Liver (tissue), 9 donors: ENCODE results near the gene SYS1. TPM values are rescaled to one million over a fixed set of nuclear protein-coding genes. Genes with fewer than 3 reads are reported as not detected.

Source experiments
- DNase-seq: peaks from one replicate; pipeline ENCODE4 v3.0.0-alpha.2; 2017; ENCODE audit warnings: low spot score
- H3K27ac ChIP-seq, 2 donors: one replicate each; pipeline ENCODE4 v1.7.0; 2013; ENCODE audit warnings: inconsistent platforms in 2 of 2, low read length in 2 of 2, control low read depth in 1 of 2, low read depth in 1 of 2, mild to moderate bottlenecking in 1 of 2
- H3K27me3 ChIP-seq, 4 donors: one replicate each; pipeline versions ENCODE4 v1.6.1 to v1.7.0; 2013; ENCODE audit warnings: low read length in 3 of 4, inconsistent platforms in 1 of 4, mild to moderate bottlenecking in 1 of 4, moderate library complexity in 1 of 4; ENCODE audit not compliant: control insufficient read depth in 4 of 4, insufficient read depth in 4 of 4
- H3K36me3 ChIP-seq, 4 donors: one replicate each; pipeline versions ENCODE4 v1.6.1 to v1.7.0; 2013; ENCODE audit warnings: low read length in 3 of 4, mild to moderate bottlenecking in 3 of 4, low read depth in 1 of 4, moderate library complexity in 1 of 4; ENCODE audit not compliant: control insufficient read depth in 4 of 4, insufficient read depth in 3 of 4
- H3K4me1 ChIP-seq, 4 donors: one replicate each; pipeline versions ENCODE4 v1.6.1 to v1.7.0; 2013; ENCODE audit warnings: low read length in 3 of 4, mild to moderate bottlenecking in 3 of 4, moderate library complexity in 1 of 4; ENCODE audit not compliant: control insufficient read depth in 4 of 4, insufficient read depth in 4 of 4
- H3K4me3 ChIP-seq, 3 donors: one replicate each; pipeline versions ENCODE4 v1.6.1 to v1.7.0; 2013; ENCODE audit warnings: low read length in 3 of 3, control low read depth in 1 of 3, low read depth in 1 of 3, mild to moderate bottlenecking in 1 of 3
- H3K9ac ChIP-seq, 2 donors: one replicate each; pipeline ENCODE4 v1.7.0; 2013; ENCODE audit warnings: low read length in 2 of 2, mild to moderate bottlenecking in 2 of 2, moderate library complexity in 2 of 2, control low read depth in 1 of 2, low read depth in 1 of 2
- H3K9me3 ChIP-seq, 4 donors: one replicate each; pipeline versions ENCODE4 v1.6.1 to v1.7.0; 2013; ENCODE audit warnings: low read length in 3 of 4; ENCODE audit not compliant: control insufficient read depth in 4 of 4
- EGR1 ChIP-seq, 2 donors: IDR thresholded peaks; 2 replicates each; pipeline ENCODE4 v1.6.1; 2016 to 2018; ENCODE audit warnings: antibody characterized with exemption in 2 of 2, low read depth in 2 of 2
- FOXA1 ChIP-seq: IDR thresholded peaks from 2 replicates; pipeline ENCODE4 v1.6.1; 2016; ENCODE audit warnings: antibody characterized with exemption
- FOXA2 ChIP-seq: IDR thresholded peaks from 2 replicates; pipeline ENCODE4 v1.6.1; 2016; ENCODE audit warnings: antibody characterized with exemption
- GABPA ChIP-seq, 2 donors: IDR thresholded peaks in 1 of 2; conservative IDR thresholded peaks in 1 of 2; 2 replicates each; pipeline ENCODE4 v1.6.1; 2016; ENCODE audit warnings: antibody characterized with exemption in 2 of 2, mild to moderate bottlenecking in 1 of 2, moderate library complexity in 1 of 2
- HNF4A ChIP-seq, 2 donors: conservative IDR thresholded peaks; 2 replicates each; pipeline ENCODE4 v1.6.1; 2016; ENCODE audit warnings: antibody characterized with exemption in 2 of 2, mild to moderate bottlenecking in 2 of 2
- HNF4G ChIP-seq: IDR thresholded peaks from 2 replicates; pipeline ENCODE4 v1.6.1; 2016; ENCODE audit warnings: antibody characterized with exemption
- JUND ChIP-seq, 2 donors: IDR thresholded peaks; 2 replicates each; pipeline ENCODE4 v1.6.1; 2016; ENCODE audit warnings: antibody characterized with exemption in 2 of 2
- MAX ChIP-seq: IDR thresholded peaks from 2 replicates; pipeline ENCODE4 v1.6.1; 2016; ENCODE audit warnings: antibody characterized with exemption
- NR2F2 ChIP-seq: IDR thresholded peaks from 2 replicates; pipeline ENCODE4 v1.6.1; 2016; ENCODE audit warnings: antibody characterized with exemption
- RAD21 ChIP-seq, 2 donors: IDR thresholded peaks; 2 replicates each; pipeline ENCODE4 v1.6.1; 2016; ENCODE audit warnings: antibody characterized with exemption in 2 of 2, mild to moderate bottlenecking in 2 of 2
- REST ChIP-seq: IDR thresholded peaks from 2 replicates; pipeline ENCODE4 v1.6.1; 2016; ENCODE audit warnings: antibody characterized with exemption, mild to moderate bottlenecking
- RXRA ChIP-seq, 2 donors: IDR thresholded peaks; 2 replicates each; pipeline ENCODE4 v1.6.1; 2017 to 2018; ENCODE audit warnings: antibody characterized with exemption in 2 of 2, mild to moderate bottlenecking in 1 of 2
- SP1 ChIP-seq: IDR thresholded peaks from 2 replicates; pipeline ENCODE4 v1.6.1; 2018; ENCODE audit warnings: antibody characterized with exemption, mild to moderate bottlenecking
- TAF1 ChIP-seq: conservative IDR thresholded peaks from 2 replicates; pipeline ENCODE4 v1.6.1; 2016; ENCODE audit warnings: antibody characterized with exemption, mild to moderate bottlenecking
- YY1 ChIP-seq: IDR thresholded peaks from 2 replicates; pipeline ENCODE4 v1.6.1; 2016; ENCODE audit warnings: antibody characterized with exemption, mild to moderate bottlenecking
- ZBTB33 ChIP-seq: IDR thresholded peaks from 2 replicates; pipeline ENCODE4 v1.6.1; 2016; ENCODE audit warnings: antibody characterized with exemption
- WGBS: extraction: QIAGEN DNeasy Blood & Tissue Kit; methylation state at CpG from one replicate; pipeline ENCODE4 v1.1.7; 2013; 5-methylcytosine and 5-hydroxymethylcytosine counted together
- polyA plus RNA-seq, 2 donors: library from polyadenylated mRNA; stranded (reverse) in 1 of 2; unstranded in 1 of 2; fragments of 200-250 nt in 1 of 2; fragments of >200 nt in 1 of 2; fragmentation: Nextera tagmentation in 1 of 2; extraction: Ambion mirVana in 1 of 2; gene quantifications; one replicate each; pipeline versions ENCODE4 v1.2.1 to v1.2.3, GENCODE V29; 2013 to 2015
- total RNA-seq, 2 donors: library from RNA; depleted of rRNA; stranded (reverse); fragments of >200 nt; gene quantifications; one replicate each; pipeline ENCODE4 v1.2.3, GENCODE V29; 2014
- TF ChIP-seq, protein P1 (sequence below): IDR thresholded peaks from 2 replicates; pipeline ENCODE4 v1.6.1; 2016; ENCODE audit warnings: antibody characterized with exemption
- donor health status: healthy.
- donor health status: healthy.
- donor health status: healthy.
- donor health status: healthy.
- donor health status: healthy.

The SYS1 gene
- total and polyA plus RNA-seq, 4 donors, result 15.0 to 37.8 (median 28.1) TPM

DNA sequence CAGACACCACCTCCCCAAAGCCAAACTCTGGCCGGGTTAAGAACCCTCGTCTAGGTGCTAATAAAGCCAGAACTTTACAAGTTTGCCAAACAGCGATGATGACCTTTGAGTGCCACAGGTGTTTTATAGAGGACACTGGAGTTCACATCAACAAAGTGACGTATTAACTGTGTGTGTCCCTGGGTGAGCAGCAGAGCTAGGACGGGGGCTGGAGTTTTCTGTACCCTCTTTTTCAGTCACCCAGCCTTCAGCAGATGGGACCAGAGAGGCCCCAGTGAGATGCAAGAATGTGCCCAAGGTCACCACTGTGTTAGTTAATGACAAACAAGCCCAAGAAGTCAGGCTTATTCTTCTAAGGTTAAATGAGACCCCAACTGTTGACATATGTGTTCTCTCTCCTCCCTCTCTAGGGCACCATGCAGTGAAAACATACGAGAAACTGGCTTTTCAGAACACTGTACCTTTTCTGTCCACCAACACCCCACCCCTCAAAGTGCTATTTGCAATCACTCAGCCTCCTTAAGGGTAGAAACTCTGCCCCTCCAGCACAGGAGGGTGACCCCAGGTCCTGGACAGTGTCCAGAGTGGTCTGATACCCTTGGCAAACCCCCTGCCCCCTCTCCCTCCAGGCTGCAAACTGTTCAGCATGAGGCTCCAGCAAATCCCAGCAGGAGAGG, 20.0 kb upstream of the SYS1 start:
- H3K4me3 ChIP-seq, result peak overlapping the region; percentile 40 to 96 (median 45)
- peak overlapping the region; percentile 81 to 97 for H3K27ac ChIP-seq
- no peaks in the 10 kb centered on the region for H3K27me3 ChIP-seq
- peaks cover 23 to 68% (median 39%) of the 10 kb centered on the region in 4 donors for H3K4me1 ChIP-seq
- WGBS, result 23% methylated on average over 6 of the region's 6 CpGs
- H3K36me3 ChIP-seq, result peaks cover 0 to 13% (median 0%) of the 10 kb centered on the region in 4 donors
- H3K9me3 ChIP-seq, result no peaks in the 10 kb centered on the region
- peak overlapping the region; percentile 57 to 99 for H3K9ac ChIP-seq
- TF ChIP-seq, protein P1, sequence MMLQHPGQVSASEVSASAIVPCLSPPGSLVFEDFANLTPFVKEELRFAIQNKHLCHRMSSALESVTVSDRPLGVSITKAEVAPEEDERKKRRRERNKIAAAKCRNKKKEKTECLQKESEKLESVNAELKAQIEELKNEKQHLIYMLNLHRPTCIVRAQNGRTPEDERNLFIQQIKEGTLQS, result peak; percentile 28
- no peak for TF ChIP-seq REST
- TF ChIP-seq NR2F2, result no peak
- TF ChIP-seq JUND (IDR thresholded peaks at IDR 0.05), result no peak
- no peak for TF ChIP-seq EGR1 (IDR thresholded peaks at IDR 0.05; ENCODE audit: low read depth in 2 of 2)
- TF ChIP-seq YY1, result no peak
- no peak for TF ChIP-seq MAX
- TF ChIP-seq SP1, result peak; percentile 19
- peak in 1 of 2 donors; percentile 70 for TF ChIP-seq RXRA (IDR thresholded peaks at IDR 0.05)
- no peak for TF ChIP-seq ZBTB33
- TF ChIP-seq HNF4G, result no peak
- peak; percentile 53 for DNase-seq

DNA sequence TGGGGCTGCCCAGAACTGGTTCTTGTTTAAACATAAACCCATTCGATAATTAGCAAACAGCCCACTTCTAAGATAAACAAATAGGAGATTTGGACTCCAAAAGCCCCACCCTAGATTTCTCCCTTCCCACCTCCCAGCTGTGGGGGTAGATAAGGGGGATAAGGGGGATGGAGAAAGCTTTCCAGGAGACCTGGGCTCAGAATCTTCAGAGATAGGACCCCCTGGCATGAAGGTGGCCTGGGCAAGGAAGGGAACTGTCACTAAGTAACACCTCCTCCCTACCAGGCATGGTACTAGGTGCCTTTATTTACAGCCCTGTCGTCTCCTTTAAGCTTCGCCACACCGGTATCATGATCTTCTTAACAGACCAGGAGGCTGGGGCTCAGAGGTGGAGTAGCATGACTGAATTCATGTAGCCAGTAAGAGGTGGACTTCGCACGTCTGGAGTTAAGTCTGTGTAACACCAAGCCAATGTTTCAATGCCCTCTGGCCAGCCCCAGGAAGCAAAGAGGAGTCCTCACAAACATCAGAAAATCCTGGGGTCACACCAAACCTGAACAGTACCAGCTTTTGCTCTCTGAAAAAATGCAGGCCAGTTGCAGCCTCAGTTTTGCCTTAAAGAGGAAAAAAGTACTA, 19.3 kb upstream of the SYS1 start:
- H3K27ac ChIP-seq, result peak overlapping the region; percentile 81 to 97
- WGBS, result 28% methylated on average over 6 of the region's 6 CpGs
- H3K9me3 ChIP-seq, result no peaks in the 10 kb centered on the region
- peaks cover 0 to 13% (median 0%) of the 10 kb centered on the region in 4 donors for H3K36me3 ChIP-seq
- peak overlapping the region; percentile 57 to 99 for H3K9ac ChIP-seq
- peaks cover 20 to 62% (median 32%) of the 10 kb centered on the region in 4 donors for H3K4me1 ChIP-seq
- no peak for DNase-seq
- H3K4me3 ChIP-seq, result peak overlapping the region; percentile 80 to 96 (median 88)
- H3K27me3 ChIP-seq, result no peaks in the 10 kb centered on the region
- TF ChIP-seq, protein P1, result peak; percentile 9
- TF ChIP-seq EGR1 (IDR thresholded peaks at IDR 0.05; ENCODE audit: low read depth in 2 of 2) (no peak), NR2F2 (no peak), SP1 (peak; percentile 62), YY1 (peak; percentile 8), GABPA (IDR thresholded peaks at IDR 0.05 in 1 of 2, conservative IDR thresholded peaks at IDR 0.05 in 1 of 2) (no peak), ZBTB33 (no peak), MAX (no peak), RAD21 (IDR thresholded peaks at IDR 0.05) (no peak), HNF4G (peak; percentile 31), HNF4A (conservative IDR thresholded peaks at IDR 0.05) (peak; percentile 66 to 91), TAF1 (no peak), FOXA2 (peak; percentile 39), FOXA1 (no peak), RXRA (IDR thresholded peaks at IDR 0.05) (peak; percentile 53 to 66), REST (peak; percentile 27)
